Measurements from ENCODE around the gene SEC22A. TPM values are rescaled to one million over a fixed set of nuclear protein-coding genes. Genes with fewer than 3 reads are reported as not detected.

SEC22A gene
- total RNA-seq, 1 donor from 2014 or later: 15.9 TPM

DNA sequence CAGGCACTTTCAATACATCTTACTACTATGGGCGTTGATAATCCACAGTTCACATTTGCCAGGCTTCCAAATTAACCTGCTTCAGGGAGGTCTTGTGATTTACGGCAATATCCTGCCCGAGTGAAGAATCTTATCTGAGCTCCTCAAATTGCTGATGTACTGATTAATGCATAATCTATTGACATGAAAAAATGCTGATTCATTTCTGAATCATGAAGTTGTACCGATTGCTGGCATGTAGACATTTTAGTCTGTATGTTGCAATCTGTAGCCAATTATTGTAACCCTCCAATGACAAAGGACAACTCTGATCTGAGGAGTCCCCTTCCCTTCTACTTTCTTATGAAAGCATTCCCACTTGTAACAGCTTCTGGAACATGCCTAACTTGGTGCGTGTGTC, 97.2 kb downstream of the SEC22A start:
- intact Hi-C loops (cut with micrococcal nuclease): no loop called here
- CTCF ChIA-PET: no interaction called here
- ATAC-seq (ENCODE audit: low read depth): no peak

DNA sequence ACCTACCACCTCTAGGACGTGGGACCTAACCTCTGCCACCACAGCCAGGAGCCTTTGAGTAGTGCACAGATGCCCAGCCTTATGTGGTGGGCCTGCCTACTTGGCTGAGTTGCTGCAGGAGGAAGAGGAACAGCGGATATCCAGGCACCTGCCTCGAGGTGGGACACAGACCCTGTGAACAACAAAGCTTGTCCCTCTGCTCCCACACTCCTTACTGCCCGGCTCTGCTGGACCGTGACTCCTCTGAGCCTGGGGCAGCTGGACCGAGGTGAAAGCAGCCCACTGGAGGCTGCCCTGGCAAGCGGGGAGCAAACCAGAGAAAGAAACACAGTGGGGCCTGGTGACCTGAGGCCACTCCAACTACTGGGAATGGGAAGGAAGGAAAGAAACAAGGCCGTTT, 97.8 kb downstream of the SEC22A start:
- peaks cover 3% of the 10 kb centered on the region for H3K4me1 Mint-ChIP-seq
- ChIA-PET CTCF (no interaction called here), POLR2A (no interaction called here)
- intact Hi-C loops (cut with micrococcal nuclease): no loop called here
- H3K4me3 Mint-ChIP-seq: no peak overlapping the region
- H3K27me3 Mint-ChIP-seq: peaks cover 5% of the 10 kb centered on the region
- no peak overlapping the region for H3K27ac Mint-ChIP-seq
- ATAC-seq (ENCODE audit: low read depth): no peak
- TF ChIP-seq CTCF (IDR thresholded peaks at IDR 0.05): no peak
- no peaks in the 10 kb centered on the region for H3K36me3 Mint-ChIP-seq (ENCODE audit: low read depth)
- no peaks in the 10 kb centered on the region for H3K9me3 Mint-ChIP-seq
- DNase-seq: no peak

More for the DNA sequence above, 97.2 kb downstream of the SEC22A start:
- H3K4me3 Mint-ChIP-seq: no peak overlapping the region
- no peak for TF ChIP-seq CTCF (IDR thresholded peaks at IDR 0.05)
- DNase-seq: no peak
- peaks cover 5% of the 10 kb centered on the region for H3K27me3 Mint-ChIP-seq
- peaks cover 3% of the 10 kb centered on the region for H3K4me1 Mint-ChIP-seq
- H3K27ac Mint-ChIP-seq: no peak overlapping the region
- H3K36me3 Mint-ChIP-seq (ENCODE audit: low read depth): no peaks in the 10 kb centered on the region
- no peaks in the 10 kb centered on the region for H3K9me3 Mint-ChIP-seq
- POLR2A ChIA-PET: no interaction called here

DNA sequence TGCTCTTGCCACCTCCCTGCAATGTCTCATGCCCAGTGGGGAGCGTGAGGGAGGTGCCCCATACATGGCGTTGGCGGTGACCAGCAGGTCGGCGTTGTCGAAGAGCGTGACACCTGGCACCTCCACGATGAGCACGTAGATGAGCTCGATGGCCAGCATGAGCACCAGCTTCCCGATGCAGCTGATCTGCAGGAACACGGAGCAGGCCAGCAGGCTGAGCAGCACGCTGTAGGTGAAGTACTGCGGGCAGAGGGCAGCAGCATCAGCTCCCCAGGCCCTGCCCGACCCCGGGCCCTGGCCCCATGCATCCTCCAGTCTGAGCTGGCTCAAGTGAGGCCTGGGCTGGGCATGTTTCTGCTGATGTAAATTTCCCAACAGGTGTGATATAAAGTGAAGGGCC, 98.3 kb downstream of the SEC22A start:
- CTCF ChIA-PET: no interaction called here
- no peaks in the 10 kb centered on the region for H3K36me3 Mint-ChIP-seq (ENCODE audit: low read depth)
- no peak for TF ChIP-seq CTCF (IDR thresholded peaks at IDR 0.05)
- peaks cover 5% of the 10 kb centered on the region for H3K27me3 Mint-ChIP-seq
- peaks cover 3% of the 10 kb centered on the region for H3K4me1 Mint-ChIP-seq
- H3K9me3 Mint-ChIP-seq: no peaks in the 10 kb centered on the region
- POLR2A ChIA-PET: no interaction called here
- no peak for ATAC-seq (ENCODE audit: low read depth)
- DNase-seq: no peak
- no peak overlapping the region for H3K27ac Mint-ChIP-seq
- intact Hi-C loops (cut with micrococcal nuclease): no loop called here
- no peak overlapping the region for H3K4me3 Mint-ChIP-seq

GRCh38 chr3:123300583-123300982, 98.8 kb downstream of the SEC22A start:
- ATAC-seq (ENCODE audit: low read depth): no peak
- no peak for TF ChIP-seq CTCF (IDR thresholded peaks at IDR 0.05)
- ChIA-PET CTCF (no interaction called here), POLR2A (no interaction called here)
- H3K27me3 Mint-ChIP-seq: peaks cover 4% of the 10 kb centered on the region
- no peak overlapping the region for H3K4me3 Mint-ChIP-seq
- no peak for DNase-seq
- H3K4me1 Mint-ChIP-seq: peaks cover 3% of the 10 kb centered on the region
- no peaks in the 10 kb centered on the region for H3K9me3 Mint-ChIP-seq
- H3K27ac Mint-ChIP-seq: no peak overlapping the region
- H3K36me3 Mint-ChIP-seq (ENCODE audit: low read depth): no peaks in the 10 kb centered on the region
- intact Hi-C loops (cut with micrococcal nuclease): no loop called here

DNA sequence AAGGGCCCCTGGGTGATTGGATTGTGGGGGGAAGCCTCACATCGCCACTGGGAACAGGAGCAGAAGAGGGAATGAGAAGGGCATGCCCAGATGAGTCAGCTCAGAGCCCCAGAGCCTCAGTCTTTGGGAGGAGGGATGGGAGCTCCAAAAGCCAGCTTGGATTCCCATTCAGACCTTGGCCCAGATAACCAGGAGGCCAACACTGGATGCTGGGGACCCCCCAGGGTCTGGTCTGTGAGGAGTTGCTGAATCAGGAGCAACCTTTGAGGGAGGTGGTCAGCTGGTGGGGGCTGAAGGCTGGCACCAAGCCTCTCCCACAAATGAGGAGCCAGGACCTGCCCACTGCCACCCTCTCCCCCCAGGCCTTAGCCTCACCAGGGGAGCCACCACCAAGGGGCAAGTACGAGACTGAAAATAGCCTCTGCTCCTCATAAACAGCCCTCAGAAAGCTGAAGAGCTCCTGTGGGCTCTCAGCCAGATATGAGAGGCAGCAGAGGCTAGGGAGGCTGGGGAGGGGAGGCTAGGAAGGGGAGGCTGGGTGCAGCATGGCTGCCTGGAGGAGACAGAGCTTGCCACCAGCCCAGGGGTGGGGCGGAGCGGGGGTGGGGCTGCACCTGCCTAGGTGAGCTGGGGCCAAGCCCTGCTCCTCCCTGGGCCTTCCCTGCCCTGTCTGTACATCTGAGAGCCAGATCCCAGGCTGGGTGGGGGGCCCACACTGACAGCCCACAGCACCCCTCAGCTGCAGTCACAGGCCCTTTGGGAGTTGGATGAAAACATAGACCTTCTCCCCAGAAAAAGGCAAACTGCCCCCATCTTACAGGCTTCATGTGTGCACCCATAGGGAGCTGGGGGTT, 99.8 kb downstream of the SEC22A start:
- Mint-ChIP-seq H3K36me3 (ENCODE audit: low read depth) (no peaks in the 10 kb centered on the region), H3K27ac (no peak overlapping the region), H3K4me3 (no peak overlapping the region), H3K27me3 (peaks cover 4% of the 10 kb centered on the region), H3K4me1 (peaks cover 3% of the 10 kb centered on the region), H3K9me3 (no peaks in the 10 kb centered on the region)
- DNase-seq (no peak), ATAC-seq (ENCODE audit: low read depth) (no peak)
- no peak for TF ChIP-seq CTCF (IDR thresholded peaks at IDR 0.05)
- ChIA-PET POLR2A (no interaction called here), CTCF (no interaction called here)
- intact Hi-C loops (cut with micrococcal nuclease): no loop called here
